Vagina (tissue), 2 donors: ENCODE results near the gene PELI2.

Source experiments
- POLR2A ChIP-seq, 2 donors: fragments of 450-650 bp; IDR thresholded peaks; one replicate each; pipeline ENCODE4 v1.6.1; 2017; ENCODE audit warnings: antibody characterized with exemption in 2 of 2, mild to moderate bottlenecking in 2 of 2, moderate library complexity in 2 of 2
- POLR2AphosphoS5 ChIP-seq, 2 donors: sonication (generic); formaldehyde crosslinking; IDR thresholded peaks; one replicate each; pipeline ENCODE4 v1.9.0; 2017; ENCODE audit warnings: antibody characterized with exemption in 2 of 2, mild to moderate bottlenecking in 2 of 2, low read depth in 1 of 2; ENCODE audit not compliant: insufficient read depth in 1 of 2
- TF ChIP-seq, protein P1 (sequence below), 3 experiments: fragments of 450-650 bp in 2 of 3; fragments of 200-600 bp in 1 of 3; sonication (generic) in 1 of 3; IDR thresholded peaks; one replicate each; pipeline ENCODE4 v1.5.1; 2017 to 2019; ENCODE audit warnings: antibody characterized with exemption in 3 of 3, mild to moderate bottlenecking in 2 of 3, moderate library complexity in 2 of 3

DNA sequence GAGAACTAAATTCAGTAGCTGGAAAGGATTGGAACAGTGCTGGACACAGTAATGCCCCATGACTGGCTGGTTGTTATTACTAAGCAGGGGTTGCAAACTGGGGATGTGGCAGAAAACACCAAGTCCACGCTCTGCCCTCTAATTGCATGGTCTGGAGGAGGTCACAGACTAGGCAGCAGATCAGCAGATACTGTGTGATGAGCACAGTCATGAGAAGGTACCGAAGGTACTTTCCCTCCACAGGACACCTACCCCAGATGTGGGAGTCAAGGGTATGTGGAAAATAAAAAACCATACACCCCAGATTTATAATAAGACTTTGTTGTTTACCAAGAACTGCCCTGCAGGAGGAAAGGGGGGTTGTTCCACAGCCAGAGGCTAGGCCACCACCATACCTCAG is 175.3 kb downstream of the PELI2 start:
- TF ChIP-seq POLR2AphosphoS5 (IDR thresholded peaks at IDR 0.05; ENCODE audit: insufficient read depth in 1 of 2, low read depth in 1 of 2) (no peak), POLR2A (IDR thresholded peaks at IDR 0.05) (no peak)
- TF ChIP-seq, protein P1, sequence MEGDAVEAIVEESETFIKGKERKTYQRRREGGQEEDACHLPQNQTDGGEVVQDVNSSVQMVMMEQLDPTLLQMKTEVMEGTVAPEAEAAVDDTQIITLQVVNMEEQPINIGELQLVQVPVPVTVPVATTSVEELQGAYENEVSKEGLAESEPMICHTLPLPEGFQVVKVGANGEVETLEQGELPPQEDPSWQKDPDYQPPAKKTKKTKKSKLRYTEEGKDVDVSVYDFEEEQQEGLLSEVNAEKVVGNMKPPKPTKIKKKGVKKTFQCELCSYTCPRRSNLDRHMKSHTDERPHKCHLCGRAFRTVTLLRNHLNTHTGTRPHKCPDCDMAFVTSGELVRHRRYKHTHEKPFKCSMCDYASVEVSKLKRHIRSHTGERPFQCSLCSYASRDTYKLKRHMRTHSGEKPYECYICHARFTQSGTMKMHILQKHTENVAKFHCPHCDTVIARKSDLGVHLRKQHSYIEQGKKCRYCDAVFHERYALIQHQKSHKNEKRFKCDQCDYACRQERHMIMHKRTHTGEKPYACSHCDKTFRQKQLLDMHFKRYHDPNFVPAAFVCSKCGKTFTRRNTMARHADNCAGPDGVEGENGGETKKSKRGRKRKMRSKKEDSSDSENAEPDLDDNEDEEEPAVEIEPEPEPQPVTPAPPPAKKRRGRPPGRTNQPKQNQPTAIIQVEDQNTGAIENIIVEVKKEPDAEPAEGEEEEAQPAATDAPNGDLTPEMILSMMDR (IDR thresholded peaks at IDR 0.05), result no peak
